ENCODE measurements around the gene GUCY1A2. TPM values are rescaled to one million over a fixed set of nuclear protein-coding genes. Genes with fewer than 3 reads are reported as not detected.
"Not testable (repeated sequence)": the region's sequence is repeated elsewhere in the genome, so short reads cannot be mapped to it uniquely, and the experiment has no call there.

Gene GUCY1A2
- polyA plus RNA-seq, 6 donors from 2014 or later = not detected

DNA sequence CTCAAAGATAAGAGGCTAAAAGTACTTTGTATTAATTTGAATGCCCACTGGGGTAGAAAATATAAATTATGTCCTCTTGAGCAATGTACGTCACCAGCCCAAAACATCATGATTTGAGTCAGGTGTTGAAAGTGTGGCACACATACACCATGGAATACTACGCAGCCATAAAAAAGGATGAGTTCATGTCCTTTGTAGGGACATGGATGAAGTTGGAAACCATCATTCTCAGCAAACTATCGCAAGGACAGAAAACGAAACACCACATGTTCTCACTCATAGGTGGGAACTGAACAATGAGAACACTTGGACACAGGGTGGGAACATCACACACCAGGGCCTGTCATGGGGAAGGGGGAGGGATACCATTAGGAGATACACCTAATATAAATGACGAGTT is 134.6 kb downstream of the GUCY1A2 start:
- H3K4me3 Mint-ChIP-seq; H3K27me3 Mint-ChIP-seq; H3K4me1 Mint-ChIP-seq; H3K36me3 Mint-ChIP-seq; ATAC-seq (ENCODE audit: low read depth in 2 of 2); H3K27ac Mint-ChIP-seq; DNase-seq: not testable (repeated sequence)
- H3K9me3 Mint-ChIP-seq = peaks cover 0 to 12% (median 9%) of the 10 kb centered on the region in 7 donors

GRCh38 chr11:106879832-106880546 is 138.3 kb downstream of the GUCY1A2 start:
- ATAC-seq (ENCODE audit: low read depth in 2 of 2) (no peak), DNase-seq (no peak)
- Mint-ChIP-seq H3K27me3 (no peaks in the 10 kb centered on the region), H3K4me1 (no peaks in the 10 kb centered on the region), H3K36me3 (no peaks in the 10 kb centered on the region), H3K4me3 (no peak overlapping the region), H3K9me3 (peaks cover 0 to 15% (median 7%) of the 10 kb centered on the region in 7 donors), H3K27ac (no peak overlapping the region)

DNA sequence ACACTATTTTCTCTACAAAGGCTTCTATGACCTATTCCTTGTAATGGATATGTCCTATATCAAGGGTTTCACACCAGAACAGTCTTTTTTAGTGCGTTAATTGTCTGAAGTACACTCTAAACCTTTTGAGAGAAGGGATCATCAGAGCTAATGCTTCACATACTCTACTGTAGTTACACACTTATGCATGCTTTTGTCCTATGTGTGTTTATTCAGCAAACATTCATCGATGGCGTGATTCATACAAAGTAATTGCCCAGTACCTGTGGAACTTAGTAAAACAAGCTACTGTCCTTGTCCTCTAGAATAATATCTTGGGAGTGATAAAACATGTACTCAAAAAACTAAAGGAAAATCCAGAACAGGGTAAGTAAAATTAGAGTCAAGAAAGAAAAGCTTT is 139.2 kb downstream of the GUCY1A2 start:
- DNase-seq (no peak), ATAC-seq (ENCODE audit: low read depth in 2 of 2) (no peak)
- Mint-ChIP-seq H3K4me1 (no peaks in the 10 kb centered on the region), H3K27me3 (no peaks in the 10 kb centered on the region), H3K36me3 (no peaks in the 10 kb centered on the region), H3K4me3 (no peak overlapping the region), H3K9me3 (peaks cover 0 to 15% (median 6%) of the 10 kb centered on the region in 7 donors), H3K27ac (no peak overlapping the region)

DNA sequence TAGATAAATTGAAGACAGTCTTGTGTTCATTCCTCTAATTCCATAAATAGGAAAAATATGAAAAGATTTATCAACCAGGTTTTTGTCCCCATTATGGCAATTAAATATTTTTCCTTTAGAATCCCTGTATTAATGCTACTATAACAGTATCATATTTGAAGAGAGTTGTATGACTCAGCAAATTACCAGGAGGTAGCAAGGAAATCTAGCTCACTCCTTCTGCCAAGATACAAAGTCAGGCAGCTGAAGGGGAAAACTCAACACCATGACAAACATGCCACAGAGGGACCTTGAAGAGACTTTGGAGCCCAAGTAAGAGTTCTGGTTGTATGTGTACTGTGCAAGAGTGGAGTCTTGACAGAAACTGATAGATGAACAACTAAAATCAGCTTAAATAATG is 143.3 kb downstream of the GUCY1A2 start:
- no peak overlapping the region for H3K4me3 Mint-ChIP-seq
- no peaks in the 10 kb centered on the region for H3K27me3 Mint-ChIP-seq
- no peaks in the 10 kb centered on the region for H3K36me3 Mint-ChIP-seq
- H3K9me3 Mint-ChIP-seq = peaks cover 0 to 16% (median 7%) of the 10 kb centered on the region in 7 donors
- no peak overlapping the region for H3K27ac Mint-ChIP-seq
- H3K4me1 Mint-ChIP-seq = no peaks in the 10 kb centered on the region
- no peak for DNase-seq
- ATAC-seq (ENCODE audit: low read depth in 2 of 2) = no peak

- H3K4me3 Mint-ChIP-seq = no peak overlapping the region
- peaks cover 0 to 13% (median 6%) of the 10 kb centered on the region in 7 donors for H3K9me3 Mint-ChIP-seq
- no peaks in the 10 kb centered on the region for H3K4me1 Mint-ChIP-seq
- DNase-seq (no peak), ATAC-seq (ENCODE audit: low read depth in 2 of 2) (no peak)
- no peaks in the 10 kb centered on the region for H3K27me3 Mint-ChIP-seq
- no peak overlapping the region for H3K27ac Mint-ChIP-seq
- no peaks in the 10 kb centered on the region for H3K36me3 Mint-ChIP-seq
Observed at GRCh38 chr11:106872246-106872645, 146.0 kb downstream of the GUCY1A2 start.

GRCh38 chr11:106858200-106858599 is 160.1 kb downstream of the GUCY1A2 start:
- ATAC-seq (ENCODE audit: low read depth in 2 of 2) (no peak), DNase-seq (no peak)
- Mint-ChIP-seq H3K4me1 (no peaks in the 10 kb centered on the region), H3K4me3 (no peak overlapping the region), H3K9me3 (peaks cover 0 to 18% (median 11%) of the 10 kb centered on the region in 7 donors), H3K27ac (no peak overlapping the region), H3K36me3 (no peaks in the 10 kb centered on the region), H3K27me3 (no peaks in the 10 kb centered on the region)

- Mint-ChIP-seq H3K4me1 (no peaks in the 10 kb centered on the region), H3K27me3 (no peaks in the 10 kb centered on the region), H3K4me3 (no peak overlapping the region), H3K27ac (no peak overlapping the region), H3K9me3 (peaks cover 2 to 24% (median 14%) of the 10 kb centered on the region in 7 donors), H3K36me3 (no peaks in the 10 kb centered on the region)
- ATAC-seq (ENCODE audit: low read depth in 2 of 2) (no peak), DNase-seq (no peak)
Observed at GRCh38 chr11:106856566-106856965, 161.7 kb downstream of the GUCY1A2 start.

DNA sequence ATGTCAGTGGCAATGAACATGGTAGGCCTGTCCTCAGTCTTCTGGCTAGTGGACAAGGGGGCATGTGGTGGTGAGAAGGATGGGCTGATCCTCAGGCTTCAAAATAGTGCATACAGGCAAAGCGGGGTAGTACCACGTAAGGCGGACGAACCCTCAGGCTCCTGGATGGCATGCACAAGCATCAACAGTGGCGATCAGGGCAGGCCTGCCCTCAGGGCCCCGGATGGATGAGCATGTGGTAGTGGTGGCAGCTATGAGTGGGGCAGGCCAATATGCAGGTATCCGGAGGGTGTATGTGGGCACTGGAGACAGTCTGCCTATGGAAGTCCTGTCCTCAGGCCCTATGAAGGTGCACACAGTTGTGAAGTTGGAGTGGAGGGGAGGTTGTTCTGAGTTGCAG is 163.8 kb downstream of the GUCY1A2 start:
- DNase-seq = no peak
- Mint-ChIP-seq H3K4me1 (no peaks in the 10 kb centered on the region), H3K27me3 (no peaks in the 10 kb centered on the region), H3K4me3 (no peak overlapping the region), H3K27ac (no peak overlapping the region), H3K36me3 (no peaks in the 10 kb centered on the region), H3K9me3 (peaks cover 2 to 24% (median 17%) of the 10 kb centered on the region in 7 donors)
- no peak for ATAC-seq (ENCODE audit: low read depth in 2 of 2)

GRCh38 chr11:106853850-106854401 is 164.3 kb downstream of the GUCY1A2 start:
- no peaks in the 10 kb centered on the region for H3K27me3 Mint-ChIP-seq

DNA sequence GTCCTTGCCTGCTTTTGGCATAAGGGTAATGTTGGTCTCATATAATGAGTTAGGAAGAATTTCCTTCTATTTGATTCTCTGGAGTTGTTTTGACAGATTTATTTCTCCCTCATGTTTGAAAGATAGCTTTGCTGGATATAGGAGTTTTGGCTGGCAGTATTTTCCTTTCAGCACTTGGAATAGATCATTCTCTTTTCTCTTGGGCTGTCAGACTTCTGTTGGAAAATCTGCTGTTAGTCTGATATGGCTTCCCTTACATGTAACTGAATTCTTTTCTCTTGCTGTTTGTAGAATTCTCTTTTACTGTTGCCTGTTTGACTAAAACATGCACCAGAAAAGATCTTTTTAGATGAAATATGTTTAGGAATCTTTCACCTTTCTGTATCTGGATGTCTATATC is 165.5 kb downstream of the GUCY1A2 start:
- ATAC-seq (ENCODE audit: low read depth in 2 of 2) = no peak

More at GRCh38 chr11:106853850-106854401, 164.3 kb downstream of the GUCY1A2 start:
- Mint-ChIP-seq H3K9me3 (peaks cover 2 to 24% (median 17%) of the 10 kb centered on the region in 7 donors), H3K27ac (no peak overlapping the region), H3K4me3 (no peak overlapping the region), H3K4me1 (no peaks in the 10 kb centered on the region), H3K36me3 (no peaks in the 10 kb centered on the region)
- DNase-seq (no peak), ATAC-seq (ENCODE audit: low read depth in 2 of 2) (no peak)

DNA sequence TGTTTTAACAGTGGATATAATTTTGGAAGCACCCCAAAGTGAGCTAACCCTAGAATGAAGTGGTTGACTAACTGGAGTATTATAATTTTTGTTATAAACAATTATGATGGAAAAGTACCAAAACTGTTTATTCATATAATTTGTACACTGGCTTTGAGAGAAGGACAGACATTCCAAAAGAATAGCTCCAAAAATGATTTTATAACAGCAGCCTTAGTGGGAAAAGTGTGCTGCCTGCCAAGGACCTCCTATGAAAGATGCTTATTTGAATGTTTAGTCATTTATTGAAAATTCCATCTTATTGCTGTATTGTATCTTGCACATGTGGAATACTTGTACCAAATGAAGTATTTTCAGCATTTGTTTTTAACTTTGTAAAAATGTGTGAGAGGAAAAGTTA is 169.8 kb downstream of the GUCY1A2 start:
- Mint-ChIP-seq H3K4me3 (no peak overlapping the region), H3K4me1 (no peaks in the 10 kb centered on the region), H3K27ac (no peak overlapping the region), H3K36me3 (no peaks in the 10 kb centered on the region), H3K9me3 (peaks cover 0 to 22% (median 8%) of the 10 kb centered on the region in 7 donors), H3K27me3 (no peaks in the 10 kb centered on the region)
- ATAC-seq (ENCODE audit: low read depth in 2 of 2) = no peak
- no peak for DNase-seq

More for the DNA sequence above, 165.5 kb downstream of the GUCY1A2 start:
- peaks cover 2 to 24% (median 17%) of the 10 kb centered on the region in 7 donors for H3K9me3 Mint-ChIP-seq
- no peak for DNase-seq
- H3K27ac Mint-ChIP-seq = no peak overlapping the region
- H3K4me1 Mint-ChIP-seq = no peaks in the 10 kb centered on the region
- no peak overlapping the region for H3K4me3 Mint-ChIP-seq
- H3K27me3 Mint-ChIP-seq = no peaks in the 10 kb centered on the region
- H3K36me3 Mint-ChIP-seq = no peaks in the 10 kb centered on the region

- Mint-ChIP-seq H3K27ac (no peak overlapping the region), H3K9me3 (peaks cover 0 to 12% (median 4%) of the 10 kb centered on the region in 7 donors), H3K36me3 (no peaks in the 10 kb centered on the region), H3K27me3 (no peaks in the 10 kb centered on the region), H3K4me1 (no peaks in the 10 kb centered on the region), H3K4me3 (peak overlapping the region in 1 of 8 donors; percentile 59)
- DNase-seq = no peak
- ATAC-seq (ENCODE audit: low read depth in 2 of 2) = no peak
Observed at GRCh38 chr11:106842134-106842533, 176.1 kb downstream of the GUCY1A2 start.

- H3K4me1 Mint-ChIP-seq = no peaks in the 10 kb centered on the region
- H3K9me3 Mint-ChIP-seq = peaks cover 0 to 10% (median 4%) of the 10 kb centered on the region in 7 donors
- no peaks in the 10 kb centered on the region for H3K27me3 Mint-ChIP-seq
- ATAC-seq (ENCODE audit: low read depth in 2 of 2) (no peak), DNase-seq (no peak)
- H3K27ac Mint-ChIP-seq = no peak overlapping the region
- H3K36me3 Mint-ChIP-seq = no peaks in the 10 kb centered on the region
- H3K4me3 Mint-ChIP-seq = no peak overlapping the region
Observed at GRCh38 chr11:106840947-106841346, 177.3 kb downstream of the GUCY1A2 start.

DNA sequence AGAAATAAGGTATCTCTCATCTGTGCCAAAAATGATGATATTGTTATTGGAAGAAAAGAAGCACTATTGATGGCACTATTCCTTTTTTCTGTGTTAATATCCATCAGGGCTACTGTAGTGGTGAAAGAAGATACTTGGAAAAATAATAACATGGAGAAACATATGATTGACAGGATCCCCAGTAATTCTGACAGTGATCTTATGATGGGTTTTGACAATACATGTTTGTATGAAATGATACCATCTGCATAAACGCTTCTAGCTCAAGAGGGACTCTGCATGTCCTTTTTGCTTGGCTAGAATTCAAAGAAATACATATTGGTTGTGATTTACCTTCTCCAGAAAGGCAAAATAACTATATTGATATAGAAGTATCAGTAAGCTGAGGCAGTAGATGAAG is 178.1 kb downstream of the GUCY1A2 start:
- Mint-ChIP-seq H3K9me3 (peaks cover 0 to 10% (median 2%) of the 10 kb centered on the region in 7 donors), H3K36me3 (no peaks in the 10 kb centered on the region), H3K4me3 (no peak overlapping the region), H3K4me1 (no peaks in the 10 kb centered on the region), H3K27ac (no peak overlapping the region), H3K27me3 (no peaks in the 10 kb centered on the region)
- no peak for DNase-seq
- no peak for ATAC-seq (ENCODE audit: low read depth in 2 of 2)

Data from naive B cell (primary cell).